HL-60/S4 (cell line): ENCODE measurements around the gene SNCAIP.

Experiments
- in situ Hi-C: fragments of 300-500 bp; cut with MboI; formaldehyde crosslinking; loops from 2 replicates; pipeline ENCODE4 v1.14.3; 2022; ENCODE audit warnings: low sequenced_read_pairs

Gene SNCAIP

GRCh38 chr5:122492675-122493074 is 180.6 kb downstream of the SNCAIP start:
- in situ Hi-C loops, result no loop called here

DNA sequence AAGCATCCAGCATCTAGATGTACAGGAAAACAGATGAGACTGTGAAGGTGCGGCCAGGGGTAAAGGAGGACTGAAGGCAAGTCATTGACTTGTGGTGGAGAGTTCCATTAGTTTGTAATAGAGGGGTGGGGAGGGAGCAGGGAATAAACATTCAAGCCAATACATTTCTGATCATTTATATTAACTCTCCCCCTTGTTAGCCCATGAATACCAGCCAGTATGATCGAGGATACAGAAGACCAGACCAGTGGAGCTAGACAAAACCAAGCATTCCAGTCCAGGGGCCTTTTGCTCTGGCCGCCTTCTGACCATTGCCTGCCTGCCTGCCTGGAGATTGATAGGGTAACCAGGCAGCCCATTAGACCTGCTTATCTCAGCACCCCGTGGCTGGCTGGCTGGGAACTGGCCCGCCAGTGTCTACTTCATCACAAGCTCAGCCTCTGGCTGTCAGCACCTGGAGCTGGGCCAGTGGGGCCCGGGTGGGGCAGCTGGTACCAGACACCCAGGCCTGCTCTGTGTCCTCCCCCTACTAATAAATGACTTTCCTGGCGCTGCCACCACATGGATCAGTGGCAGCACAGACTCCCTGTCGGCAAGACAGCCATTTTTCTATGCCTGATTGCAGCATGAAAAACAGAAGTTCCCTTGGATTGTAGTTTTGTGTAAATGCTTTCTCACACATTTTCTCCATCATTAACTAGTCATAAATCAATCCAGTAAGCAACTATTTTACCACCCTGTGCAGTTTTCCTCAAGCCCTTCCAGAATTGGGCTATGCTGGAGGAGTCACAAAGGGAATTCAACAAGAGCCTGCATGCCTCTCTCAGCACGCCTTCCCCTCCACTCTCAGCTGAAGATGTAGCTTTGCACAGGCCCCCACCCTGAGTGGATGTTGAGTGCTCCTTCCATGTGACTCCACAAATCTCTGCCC is 181.3 kb downstream of the SNCAIP start:
- in situ Hi-C loops, result no loop called here

- in situ Hi-C loops, result no loop called here
These were observed 182.1 kb downstream of the SNCAIP start for GRCh38 chr5:122494109-122494508.

- in situ Hi-C loops, result no loop called here
These were observed 186.1 kb downstream of the SNCAIP start for GRCh38 chr5:122498163-122498562.

GRCh38 chr5:122499585-122499984 is 187.5 kb downstream of the SNCAIP start:
- in situ Hi-C loops, result no loop called here

DNA sequence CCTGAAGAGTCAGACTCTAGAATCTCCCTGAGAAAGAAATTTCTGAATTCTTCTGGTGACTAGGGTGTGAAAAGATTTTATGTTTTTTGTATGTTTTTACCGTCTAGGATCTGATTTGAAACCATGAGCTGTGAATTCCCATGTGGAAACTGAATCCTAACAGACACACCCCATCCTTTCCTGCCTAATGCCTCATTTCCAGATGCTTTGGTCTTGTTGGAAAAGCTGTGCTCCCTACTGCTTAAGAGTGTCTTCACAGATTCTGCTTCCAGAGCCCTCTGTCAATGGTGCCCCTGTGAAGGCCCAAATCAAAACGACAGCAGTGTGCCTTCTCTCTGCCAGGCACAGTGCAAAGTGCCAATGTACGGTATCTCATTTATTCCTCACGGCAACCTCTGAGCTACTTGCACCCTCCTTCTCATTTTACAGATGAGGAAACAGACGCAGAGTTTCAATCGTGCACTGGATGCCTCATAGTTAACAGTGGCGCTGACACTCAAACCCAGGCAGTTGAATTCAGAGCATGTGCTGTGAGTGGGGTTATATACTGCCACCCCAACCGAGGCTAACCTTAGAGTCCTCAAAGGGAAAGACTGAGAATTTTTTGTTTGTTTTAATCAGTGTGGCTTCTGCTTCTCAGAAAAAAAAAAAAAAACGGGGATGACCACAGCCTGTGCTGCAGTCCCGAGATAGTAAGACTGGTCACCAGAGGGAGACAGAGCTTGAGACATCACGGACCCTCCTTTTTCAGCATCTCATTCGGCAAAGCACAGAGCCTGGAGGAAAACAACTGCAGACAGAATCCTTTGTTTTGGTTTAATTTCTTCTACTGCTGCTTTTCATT is 188.4 kb downstream of the SNCAIP start:
- in situ Hi-C loops, result no loop called here

- in situ Hi-C loops, result no loop called here
These were observed 189.0 kb downstream of the SNCAIP start for GRCh38 chr5:122501089-122501435.

GRCh38 chr5:122507045-122507444 is 195.0 kb downstream of the SNCAIP start:
- in situ Hi-C loops, result no loop called here

- in situ Hi-C loops, result no loop called here
These were observed 195.5 kb downstream of the SNCAIP start for GRCh38 chr5:122507581-122507980.

GRCh38 chr5:122508623-122509022 is 196.6 kb downstream of the SNCAIP start:
- in situ Hi-C loops, result no loop called here
